Islet of Langerhans (tissue), 1 donor: Measurements from ENCODE around the gene ANKRD12.
"Not testable (repeated sequence)": the region's sequence is repeated elsewhere in the genome, so short reads cannot be mapped to it uniquely, and the experiment has no call there.

Experiments used
- FAIRE-seq: peaks from one replicate; lab custom pipeline; 2011; peaks lifted over from hg19 to GRCh38; lab: Jason Lieb, UNC

ANKRD12 gene

DNA sequence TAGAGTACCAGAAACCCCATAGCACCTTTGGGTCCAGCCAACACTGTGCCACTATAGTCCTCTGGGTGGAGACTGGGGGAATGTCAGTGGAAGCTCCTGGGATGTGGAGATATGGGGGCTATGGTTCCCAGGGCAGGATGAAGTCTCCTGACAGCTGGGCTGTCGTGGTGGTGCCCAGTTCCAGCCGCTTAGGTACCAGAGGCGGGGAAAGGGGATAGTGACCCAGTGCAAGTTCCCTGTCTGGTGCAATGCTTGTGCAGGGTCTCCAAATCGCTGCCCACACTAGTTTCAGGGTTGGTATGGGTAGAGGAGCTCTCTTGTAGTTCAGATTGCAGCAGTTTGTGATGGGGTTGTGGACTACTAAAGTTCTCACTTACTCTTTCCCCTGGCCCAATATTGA is 97.9 kb downstream of the ANKRD12 start:
- no peak for FAIRE-seq

DNA sequence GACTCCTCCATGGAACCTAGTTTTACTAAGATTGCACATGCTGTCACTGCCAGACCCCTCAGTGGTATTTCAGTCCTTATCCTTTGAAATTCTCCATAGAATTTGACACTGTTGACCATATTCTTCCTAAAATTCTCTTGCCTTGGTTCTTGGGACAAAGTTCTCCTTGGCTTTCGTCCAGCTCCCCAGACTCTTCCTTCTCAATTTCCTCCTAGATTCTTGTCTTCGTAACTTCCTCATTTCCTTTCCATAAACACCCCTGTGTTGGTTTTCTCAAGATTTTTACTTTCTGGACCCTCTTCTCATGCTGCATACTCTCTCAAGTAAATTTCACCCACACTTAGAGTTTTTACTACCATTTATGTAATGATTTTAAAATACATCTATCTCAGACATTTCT is 101.4 kb downstream of the ANKRD12 start:
- FAIRE-seq: no peak

DNA sequence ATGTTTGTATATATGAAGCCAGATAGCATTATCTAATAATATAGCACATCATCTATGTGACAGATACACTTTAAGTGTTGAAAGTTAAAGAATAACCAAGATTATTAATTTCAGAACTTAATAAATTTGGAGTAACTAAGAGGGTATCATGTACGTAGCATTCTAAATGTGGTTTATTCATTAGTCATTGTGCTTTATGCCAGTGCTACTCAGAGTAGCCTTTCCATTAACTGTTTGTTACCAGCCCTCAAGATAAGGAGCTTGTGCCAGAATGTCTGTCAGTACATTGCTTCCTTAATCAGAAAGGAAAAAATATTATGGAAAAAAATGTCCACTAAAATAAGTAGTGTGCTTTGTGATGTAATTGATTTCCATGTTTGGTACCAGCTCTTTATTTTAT is 103.1 kb downstream of the ANKRD12 start:
- no peak for FAIRE-seq

DNA sequence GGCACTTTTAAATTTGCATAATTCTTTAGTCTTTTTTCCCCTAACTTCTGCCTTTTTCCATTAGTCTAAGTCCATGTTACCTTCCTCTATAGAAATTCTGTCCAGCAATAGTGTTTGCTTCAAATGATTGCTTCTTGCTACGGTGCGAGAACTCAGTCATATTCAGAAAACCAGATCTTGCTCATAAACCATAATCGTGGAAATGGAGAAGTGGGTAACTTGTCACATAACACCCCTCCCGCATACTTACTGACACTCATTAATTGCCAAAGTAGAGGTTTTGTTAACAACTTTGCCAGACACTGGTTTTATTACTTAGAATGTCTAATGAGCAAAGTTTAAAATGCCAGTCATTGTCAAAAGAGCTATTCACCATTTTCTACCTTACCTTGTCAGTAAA is 103.7 kb downstream of the ANKRD12 start:
- FAIRE-seq: no peak

DNA sequence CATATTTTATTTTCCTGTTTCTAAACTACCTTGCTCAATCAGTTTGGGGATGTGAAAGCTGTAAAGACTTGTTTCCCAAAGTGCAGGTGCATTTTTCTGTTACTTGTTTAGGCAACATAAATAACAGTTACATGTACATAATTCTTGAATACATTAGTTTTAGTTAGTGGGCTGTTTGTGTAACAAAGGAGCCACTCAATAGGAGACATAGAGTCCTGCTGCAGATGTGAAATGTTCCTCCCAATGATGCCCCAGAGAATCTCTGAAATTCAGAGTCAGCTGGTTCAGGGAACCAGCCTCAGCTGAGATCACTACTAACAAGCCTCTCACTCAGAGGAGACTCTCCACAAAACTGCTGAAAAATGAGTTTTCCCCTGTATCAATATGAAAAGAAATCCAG is 106.4 kb downstream of the ANKRD12 start:
- FAIRE-seq: no peak

DNA sequence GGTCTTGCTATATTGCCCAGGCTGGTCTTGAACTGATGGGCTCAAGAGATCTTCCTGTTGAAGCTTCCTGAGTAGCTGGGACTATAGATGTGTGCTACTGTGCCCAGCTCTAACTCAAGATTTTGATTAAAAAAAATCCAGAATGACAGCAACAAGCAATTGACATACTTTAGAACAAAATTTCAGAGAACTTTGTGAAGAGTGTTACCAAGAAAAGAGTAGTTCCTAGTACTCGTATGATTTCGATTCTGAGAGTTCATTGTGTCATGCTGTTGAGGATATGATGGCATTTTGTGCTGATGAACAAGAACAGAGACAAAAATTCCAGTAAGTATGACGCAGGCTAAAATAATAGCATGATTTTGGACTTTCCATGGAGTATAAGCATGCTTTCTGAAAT is 107.8 kb downstream of the ANKRD12 start:
- no peak for FAIRE-seq

DNA sequence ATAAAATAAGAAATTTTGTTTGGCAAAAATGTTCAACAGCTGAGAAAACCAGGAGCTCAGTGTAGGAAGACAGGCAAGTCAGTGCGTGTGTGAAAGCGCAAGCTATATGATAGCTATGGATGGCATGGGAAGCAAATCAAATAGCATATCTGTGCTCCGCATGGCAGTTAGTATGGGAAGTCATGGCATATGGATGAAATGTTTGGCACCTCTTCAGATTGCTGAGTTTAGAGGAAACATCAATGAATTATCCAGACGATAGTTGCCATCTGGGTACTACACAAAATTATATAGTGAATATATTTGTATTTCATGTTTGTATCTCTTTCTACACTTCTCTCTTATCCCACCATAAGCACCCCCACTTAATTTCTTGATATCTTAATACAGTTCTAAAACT is 112.1 kb downstream of the ANKRD12 start:
- FAIRE-seq: no peak

DNA sequence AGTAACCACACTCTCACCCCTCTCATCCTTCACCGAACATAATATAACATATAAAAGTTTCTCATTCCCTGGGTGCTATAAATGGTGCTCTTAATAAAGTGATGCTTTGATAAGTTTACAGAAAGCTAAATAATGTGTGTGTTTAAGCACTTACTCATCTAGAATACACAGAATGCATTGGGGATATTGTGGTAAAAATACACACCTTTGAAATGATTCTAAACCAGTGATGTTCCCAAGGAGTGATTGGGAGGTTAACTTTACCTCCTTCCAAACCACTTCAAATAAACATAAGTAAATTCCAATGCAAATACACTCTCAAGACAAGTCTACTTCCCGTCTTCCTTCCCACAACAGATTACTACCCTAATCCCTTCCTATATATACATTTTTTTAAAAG is 112.7 kb downstream of the ANKRD12 start:
- FAIRE-seq: no peak

DNA sequence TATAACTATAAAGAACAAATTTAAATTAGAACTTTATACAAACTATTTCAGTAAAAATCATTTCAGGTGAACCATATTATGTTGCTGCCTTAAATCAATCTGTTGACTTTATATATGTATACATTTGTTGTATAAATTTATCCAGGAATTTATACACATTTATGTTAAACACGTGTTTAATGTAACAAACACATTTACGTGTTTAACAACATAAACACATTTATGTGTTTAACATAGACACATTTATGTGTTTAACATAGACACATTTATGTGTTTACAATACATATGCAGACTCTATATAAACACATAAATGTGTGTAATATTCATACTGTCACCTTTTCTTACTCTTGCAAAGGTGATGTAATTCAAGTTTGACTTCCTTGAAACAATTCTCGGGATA is 122.6 kb downstream of the ANKRD12 start:
- no peak for FAIRE-seq

DNA sequence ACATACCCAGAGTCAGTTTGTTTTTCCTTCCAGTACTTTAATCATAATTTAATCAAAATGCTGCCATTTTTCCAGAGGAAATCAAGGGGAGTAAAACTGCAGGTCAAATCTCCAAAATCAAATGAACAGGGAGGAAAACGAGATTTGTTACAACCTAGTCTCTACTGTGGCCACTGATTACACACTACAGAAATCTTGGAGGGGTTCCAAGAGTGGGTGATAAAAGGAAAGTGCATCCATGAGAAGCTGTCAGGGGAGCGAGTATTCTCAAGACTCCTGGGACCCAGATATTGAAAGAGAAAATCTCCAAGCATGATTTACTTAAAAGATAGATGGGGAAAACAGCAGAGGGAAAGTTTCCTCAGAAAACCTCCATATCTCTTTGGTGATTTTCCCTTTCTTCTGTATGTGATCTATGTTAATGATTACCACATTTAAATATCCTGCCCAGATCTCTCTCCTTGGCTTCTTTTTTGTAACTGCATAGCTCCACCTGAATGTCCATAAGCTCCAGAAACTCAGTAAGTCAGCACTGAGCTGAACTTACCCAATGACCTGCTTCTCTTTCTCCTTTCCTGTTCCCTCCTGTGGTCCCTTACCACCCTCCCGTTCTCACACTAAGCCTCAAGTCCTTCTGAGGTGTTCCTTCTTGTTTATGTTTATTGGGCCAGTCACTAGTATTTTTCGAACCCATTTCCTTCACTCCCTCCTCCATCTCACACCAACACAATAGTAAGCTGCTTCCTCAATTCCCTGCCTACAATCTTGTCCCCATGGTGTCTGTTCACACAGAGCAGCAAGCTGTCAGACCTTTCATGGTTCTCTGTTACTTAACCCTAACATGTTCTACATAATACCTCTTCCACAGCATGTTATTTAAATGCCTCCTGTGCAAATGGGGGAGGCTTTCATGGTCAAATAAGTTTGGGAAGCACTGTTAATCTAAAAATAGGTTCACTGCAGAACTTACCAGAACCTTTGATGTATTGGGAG is 124.1 kb downstream of the ANKRD12 start:
- no peak for FAIRE-seq

DNA sequence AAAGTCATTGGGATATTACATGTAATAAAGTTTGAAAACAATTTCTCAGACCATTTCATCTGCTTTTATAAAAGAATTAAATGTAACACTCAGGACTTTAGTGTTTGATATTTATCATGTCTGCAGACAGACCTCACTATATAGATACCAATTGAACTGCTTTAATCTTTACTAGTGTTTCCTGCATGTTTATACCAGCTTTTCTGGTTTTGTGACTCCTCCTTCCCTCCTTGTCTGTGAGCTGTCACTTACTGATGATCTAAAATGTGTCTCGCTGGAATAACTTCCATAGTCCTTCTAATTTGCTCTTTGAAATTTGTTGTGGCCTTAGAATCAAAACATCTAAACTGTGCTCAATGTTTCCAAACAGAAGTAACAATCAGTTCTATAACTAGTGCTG is 126.7 kb downstream of the ANKRD12 start:
- FAIRE-seq: no peak

DNA sequence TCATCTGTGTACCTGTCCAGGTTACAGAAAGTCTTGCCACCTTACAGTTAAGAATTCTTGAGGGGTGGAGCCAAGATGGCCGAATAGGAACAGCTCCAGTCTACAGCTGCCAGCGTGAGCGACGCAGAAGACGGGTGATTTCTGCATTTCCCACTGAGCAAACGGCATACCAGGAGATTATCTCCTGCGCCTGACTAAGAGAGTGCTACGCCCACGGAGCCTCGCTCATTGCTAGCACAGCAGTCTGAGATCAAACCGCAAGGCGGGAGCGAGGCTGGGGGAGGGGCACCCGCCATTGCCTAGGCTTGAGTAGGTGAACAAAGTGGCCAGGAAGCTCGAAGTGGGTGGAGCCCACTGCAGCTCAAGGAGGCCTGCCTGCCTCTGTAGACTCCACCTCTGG is 128.2 kb downstream of the ANKRD12 start:
- FAIRE-seq: not testable (repeated sequence)

DNA sequence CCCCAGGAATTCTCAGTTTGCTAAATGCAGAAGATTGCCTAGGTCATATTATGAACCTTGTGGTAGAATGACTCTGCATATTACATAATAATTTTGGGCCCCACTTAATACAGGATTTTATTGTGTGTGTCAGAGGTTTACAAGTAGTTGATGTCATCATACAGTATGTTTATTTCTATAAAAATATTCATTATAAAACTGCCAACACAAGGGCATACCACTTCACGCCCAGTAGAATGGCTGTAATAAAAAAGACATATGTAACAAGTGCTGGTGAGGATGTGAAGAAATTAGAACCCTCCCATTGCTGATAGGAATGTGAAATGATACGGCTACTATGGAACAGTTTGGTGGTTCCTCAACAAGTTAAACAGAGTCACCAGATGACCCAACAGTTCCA is 136.6 kb downstream of the ANKRD12 start:
- FAIRE-seq: no peak

DNA sequence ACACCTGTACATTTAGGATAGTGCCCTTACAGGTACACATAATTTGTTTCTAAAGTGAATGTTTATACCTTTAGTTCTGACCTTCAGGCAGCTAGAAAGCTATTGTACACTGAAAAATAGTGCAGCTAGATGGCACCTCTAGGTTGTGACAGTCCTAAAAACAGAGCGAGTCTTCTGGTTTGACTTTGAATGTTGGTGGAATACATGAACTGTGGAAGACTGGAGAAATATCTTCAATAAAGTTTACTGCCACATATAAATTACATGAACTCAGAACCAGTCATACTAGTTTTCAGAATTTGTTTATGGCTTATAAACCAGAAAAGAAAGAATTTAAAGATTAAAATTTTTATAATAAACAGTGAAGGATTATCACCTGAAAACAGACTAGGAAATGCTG is 139.3 kb downstream of the ANKRD12 start:
- FAIRE-seq: no peak

DNA sequence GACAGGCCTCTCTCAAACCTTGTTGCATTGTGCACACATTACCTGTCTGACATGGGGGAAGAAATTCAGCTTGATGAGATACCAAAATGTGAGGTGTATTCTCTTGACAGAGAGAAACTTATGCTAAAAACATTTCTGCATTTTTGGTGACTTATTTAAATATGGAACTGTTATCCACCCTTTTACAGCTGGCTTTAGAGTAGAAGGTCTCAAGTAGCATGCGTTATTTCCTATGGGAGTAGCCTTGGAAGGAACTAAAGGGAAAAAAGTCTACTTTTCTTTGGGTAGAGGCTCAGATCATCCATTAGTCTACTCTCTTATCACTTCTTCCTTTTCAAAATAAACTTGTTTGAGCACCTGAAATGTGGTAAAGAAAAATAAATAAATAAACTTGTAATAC is 141.4 kb downstream of the ANKRD12 start:
- no peak for FAIRE-seq

DNA sequence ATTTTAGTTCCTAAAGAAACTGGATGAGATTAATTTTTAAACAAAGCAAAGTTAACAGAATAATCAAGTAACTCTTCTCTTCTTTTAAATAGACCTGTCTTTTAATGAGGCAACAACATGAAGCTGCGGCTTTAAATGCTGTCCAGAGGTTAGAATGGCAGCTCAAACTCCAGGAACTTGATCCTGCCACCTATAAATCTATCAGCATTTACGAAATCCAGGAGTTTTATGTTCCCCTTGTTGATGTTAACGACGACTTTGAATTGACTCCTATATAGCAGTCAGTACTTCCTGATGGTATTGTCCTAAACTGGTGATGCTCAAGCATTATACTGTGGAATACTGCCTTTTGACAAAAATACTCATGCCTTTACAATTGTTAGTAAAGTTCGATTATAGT is 144.3 kb downstream of the ANKRD12 start:
- no peak for FAIRE-seq

DNA sequence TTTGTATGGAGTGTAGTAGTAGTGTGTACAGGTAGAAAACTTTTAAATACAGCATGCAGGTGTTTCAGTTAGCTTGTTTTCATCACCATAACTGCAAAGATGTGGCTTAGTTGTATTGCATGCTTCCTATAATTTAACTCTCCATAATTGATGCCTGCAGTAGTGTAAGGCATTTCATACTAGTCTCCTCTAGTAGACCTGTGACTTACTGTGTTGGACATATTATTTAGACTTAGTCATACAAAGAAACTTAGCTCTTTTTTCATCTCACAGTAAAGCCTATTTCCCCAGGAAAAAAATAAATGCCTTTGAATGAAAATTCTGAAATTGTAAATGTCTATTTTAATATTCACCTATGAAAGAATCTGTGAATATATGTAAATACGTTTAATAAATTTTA is 145.2 kb downstream of the ANKRD12 start:
- FAIRE-seq: no peak

DNA sequence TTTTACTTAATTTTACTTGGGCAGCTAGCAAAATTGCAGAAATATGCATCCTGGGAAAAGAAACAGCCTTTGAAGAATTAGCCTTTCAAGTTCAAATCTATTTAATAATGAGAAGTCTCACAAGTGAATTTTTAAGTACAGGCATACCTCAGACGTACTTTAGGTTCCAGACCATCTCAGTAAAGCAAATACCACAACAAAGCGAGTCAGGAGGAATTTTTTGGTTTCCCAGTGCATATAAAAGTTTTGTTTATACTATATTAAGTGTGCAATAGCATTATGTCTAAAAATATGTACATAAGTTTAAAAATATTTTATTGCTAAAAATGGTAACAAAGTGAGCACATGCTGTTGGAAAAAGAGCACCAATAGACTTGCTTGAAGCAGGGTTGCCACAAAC is 147.2 kb downstream of the ANKRD12 start:
- no peak for FAIRE-seq

DNA sequence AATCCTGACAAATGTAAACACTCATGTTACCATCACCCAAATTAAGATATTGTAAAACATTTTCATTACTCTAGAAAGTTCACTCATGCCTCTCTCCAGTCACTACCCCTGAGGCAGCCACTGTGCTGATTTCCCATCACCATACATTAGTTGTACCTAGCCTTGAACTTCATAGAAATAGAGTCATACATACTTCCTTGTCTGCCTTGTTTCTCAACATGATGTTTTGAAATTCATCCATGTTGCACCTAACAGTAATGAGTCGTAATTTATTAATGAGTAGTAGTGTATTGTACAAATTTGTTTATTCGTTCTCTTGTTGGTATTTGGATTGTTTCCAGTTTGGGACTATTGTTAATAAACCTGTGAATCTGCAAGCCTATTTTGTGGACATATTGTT is 149.0 kb downstream of the ANKRD12 start:
- FAIRE-seq: no peak

DNA sequence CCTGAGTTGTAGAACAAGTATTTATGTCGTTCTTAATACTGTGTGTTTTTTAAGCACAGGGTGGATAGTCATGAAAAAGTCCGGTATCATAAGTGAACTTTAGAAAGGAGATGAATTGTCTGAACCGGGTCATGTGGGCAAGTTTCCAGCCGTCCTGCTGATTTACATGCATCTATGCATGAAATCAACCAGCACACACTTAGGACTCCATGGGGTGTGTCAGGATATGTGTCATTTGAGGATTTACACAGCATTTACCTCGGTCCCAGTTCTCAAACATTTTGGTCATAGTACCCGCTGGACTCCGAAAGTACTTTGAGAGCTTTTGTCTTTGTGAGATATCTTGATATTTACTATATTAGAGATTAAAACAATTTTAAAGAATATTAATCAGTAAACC is 150.5 kb downstream of the ANKRD12 start:
- no peak for FAIRE-seq

DNA sequence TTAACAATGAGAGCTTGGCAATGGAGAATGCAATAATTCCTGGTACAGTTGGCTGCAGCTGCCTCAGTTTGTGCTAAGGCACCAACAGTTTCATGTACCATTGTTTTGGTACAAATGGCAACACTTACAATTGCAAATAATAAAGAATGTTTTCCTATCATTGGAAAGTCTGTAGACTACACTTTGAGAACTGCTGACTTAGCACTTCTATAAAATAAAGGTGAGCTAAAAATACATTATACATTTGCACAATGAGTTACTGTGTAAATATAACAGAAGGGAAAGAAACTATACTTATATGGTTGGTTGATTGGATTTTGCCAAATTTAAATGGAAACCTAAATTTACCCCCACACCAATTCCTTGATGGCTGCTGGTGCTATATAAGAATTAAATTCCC is 153.1 kb downstream of the ANKRD12 start:
- no peak for FAIRE-seq

DNA sequence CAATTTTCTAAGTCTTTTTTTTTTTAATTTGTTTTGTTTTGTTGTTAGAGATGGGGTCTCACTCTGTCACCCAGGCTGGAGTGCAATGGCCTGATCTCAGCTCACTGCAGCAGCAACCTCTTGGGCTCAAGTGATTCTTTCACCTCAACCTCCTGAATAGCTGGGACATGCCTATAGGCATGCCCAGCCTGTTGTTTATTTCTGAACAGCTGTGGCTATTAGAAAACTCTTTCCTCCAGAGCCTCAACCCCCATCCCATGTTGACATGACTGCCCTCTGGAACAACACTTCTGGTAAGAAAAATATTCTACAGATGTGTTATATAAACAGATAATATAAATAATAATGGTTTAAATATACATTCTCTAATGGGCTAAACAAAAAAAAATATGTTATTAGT is 153.6 kb downstream of the ANKRD12 start:
- no peak for FAIRE-seq

DNA sequence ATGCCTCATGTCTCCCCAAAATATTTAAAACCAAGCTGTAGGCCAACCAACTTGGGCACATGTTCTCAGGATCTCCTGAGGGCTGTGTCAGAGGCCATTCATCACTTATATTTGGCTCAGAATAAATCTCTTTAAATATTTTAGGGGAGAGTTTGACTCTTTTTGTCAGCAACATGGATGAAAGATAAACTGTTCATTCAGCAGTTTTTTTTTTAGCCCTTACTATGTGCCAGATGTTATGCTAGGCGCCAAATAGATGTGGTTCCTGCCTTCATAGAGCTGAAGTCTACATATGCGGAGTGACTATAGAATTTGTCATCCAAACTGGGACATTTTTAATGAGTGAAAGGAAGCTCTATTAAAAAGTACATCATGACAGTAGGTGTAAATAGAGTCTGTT is 155.5 kb downstream of the ANKRD12 start:
- FAIRE-seq: no peak

DNA sequence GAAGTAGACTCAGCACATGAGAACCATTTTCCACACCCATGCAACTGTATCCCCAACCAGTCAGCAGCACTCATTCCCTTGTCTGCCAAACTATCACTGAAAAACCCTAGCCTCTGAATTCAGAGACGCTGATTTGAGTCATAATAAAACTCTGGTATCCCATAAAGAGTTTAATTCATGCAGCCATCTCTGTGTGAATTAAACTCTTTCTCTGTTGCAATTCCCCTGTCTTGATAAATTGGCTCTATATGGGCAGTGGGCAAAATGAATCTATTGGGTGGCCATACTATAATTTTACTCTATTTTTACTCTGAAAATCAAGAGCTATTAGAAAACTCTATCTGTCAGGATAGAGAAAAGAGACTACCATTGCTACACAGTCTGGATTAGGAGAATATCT is 157.4 kb downstream of the ANKRD12 start:
- no peak for FAIRE-seq
